Measurements from ENCODE around the gene CABCOCO1.
A peak's percentile ranks its signal among the peaks of the same experiment; 100 is the strongest.
"Not testable (repeated sequence)": the region's sequence is repeated elsewhere in the genome, so short reads cannot be mapped to it uniquely, and the experiment has no call there.

CABCOCO1 gene

DNA sequence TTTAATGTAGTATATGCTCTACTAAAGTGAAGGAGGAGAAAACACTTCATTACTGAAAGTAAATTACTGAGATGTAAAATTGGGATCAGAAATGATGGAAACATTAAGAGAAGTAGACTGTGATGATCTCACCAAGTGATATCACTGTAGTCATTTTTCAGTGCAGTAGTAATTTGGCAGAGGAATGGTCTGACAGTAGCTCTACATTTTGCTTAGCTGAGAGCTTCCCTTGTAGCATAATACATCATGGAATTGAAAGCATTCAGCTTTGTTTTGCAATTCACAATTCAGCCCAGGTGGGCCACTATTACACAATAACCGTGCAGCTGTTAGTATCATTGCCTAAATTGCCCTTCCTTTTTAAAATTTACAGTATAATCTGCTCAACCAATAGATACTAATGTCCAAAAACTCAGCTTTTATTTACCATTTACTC lies 19.4 kb upstream of the CABCOCO1 start:
- DNase-seq: peak; percentile 57

GRCh38 chr10:61653699-61654098 lies 9.0 kb upstream of the CABCOCO1 start:
- no peak for DNase-seq

DNA sequence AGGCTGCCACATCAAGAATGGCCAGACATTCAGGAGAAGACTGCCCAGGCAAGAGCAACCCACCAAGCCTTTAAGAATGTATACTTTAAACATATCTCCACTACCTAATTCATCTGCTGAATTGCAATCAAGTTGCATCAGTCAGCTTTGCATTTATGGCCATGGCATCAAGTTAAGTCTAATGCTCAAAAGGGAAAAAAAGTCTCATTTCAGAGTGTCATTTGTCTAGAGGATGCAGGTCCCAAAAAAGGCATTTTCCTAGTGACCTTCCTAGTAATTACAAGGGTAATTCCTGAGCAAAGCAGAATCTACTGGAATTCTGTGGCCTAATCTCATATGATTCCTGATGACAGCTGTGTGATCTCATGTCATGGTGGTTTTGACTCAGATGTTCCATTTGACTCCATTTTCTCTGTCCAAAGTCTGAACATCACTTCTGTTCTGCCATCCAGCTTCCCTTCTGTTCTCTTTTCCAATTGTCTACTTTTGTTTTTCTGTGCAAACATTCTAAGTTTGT lies 7.3 kb upstream of the CABCOCO1 start:
- DNase-seq: peak; percentile 56

DNA sequence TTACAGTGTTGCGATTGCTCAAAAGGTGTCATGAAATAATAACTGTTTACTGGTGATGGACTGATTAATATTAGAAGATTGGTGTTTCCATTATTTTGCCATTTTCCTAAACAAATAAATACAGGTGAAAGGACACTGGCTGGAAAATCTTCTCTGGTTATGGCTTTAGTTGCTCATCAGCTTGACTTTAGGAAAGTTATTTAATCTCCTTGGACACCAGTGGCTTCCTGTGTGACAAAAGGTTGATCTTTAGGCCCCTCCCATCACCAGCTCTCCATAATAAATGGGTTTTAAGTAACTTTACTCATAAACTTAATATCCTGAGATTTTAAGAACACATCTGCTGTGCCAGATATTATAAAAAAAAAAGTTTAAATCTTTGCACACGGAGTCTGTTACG lies 737 bp downstream of the CABCOCO1 start:
- DNase-seq: no peak

DNA sequence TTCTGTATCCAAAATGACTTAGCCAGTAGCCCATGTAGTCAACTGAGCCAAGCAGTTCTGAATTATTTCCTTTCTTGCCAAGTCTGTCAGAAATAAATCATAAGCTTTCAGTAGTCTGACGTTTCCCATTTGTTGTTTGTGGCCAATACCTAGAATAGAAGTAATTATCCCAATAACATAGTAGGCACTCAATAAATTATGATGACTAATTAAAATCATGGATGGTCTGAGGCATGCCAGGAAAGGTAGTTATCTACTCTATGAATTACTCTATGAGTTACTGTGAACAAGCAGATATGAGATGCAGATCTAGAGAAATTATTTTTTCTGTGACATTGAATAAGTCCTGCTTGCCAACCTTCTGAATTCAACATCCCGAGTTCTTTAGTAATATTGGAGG lies 2.3 kb downstream of the CABCOCO1 start:
- no peak for DNase-seq

DNA sequence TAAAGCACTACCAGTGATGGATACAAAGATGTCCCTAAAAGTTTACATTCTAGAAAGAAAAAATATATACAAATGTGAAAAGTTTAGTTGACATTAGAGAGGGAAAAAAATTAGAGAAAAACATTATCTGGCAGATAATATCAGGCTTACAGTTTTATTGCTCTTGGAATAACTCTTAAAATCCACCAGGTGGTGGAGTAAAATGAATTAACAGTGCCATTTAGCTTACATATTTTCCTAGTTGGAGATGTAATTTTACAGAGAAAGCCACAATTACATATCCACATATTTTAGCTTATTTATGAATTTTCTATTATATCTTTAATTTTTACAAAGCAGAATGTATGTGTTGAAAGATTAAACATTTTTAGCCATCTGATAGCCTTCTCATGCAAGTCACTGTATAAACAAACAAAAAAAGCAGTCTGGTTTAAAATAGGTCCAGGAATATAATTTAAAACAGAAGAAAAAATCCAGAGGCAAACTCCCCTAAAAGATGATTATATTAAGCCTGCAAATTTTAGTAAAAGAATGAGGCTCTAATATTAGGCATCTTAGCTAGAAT lies 6.5 kb downstream of the CABCOCO1 start:
- DNase-seq: peak; percentile 6

GRCh38 chr10:61669849-61670248 lies 7.1 kb downstream of the CABCOCO1 start:
- no peak for DNase-seq

GRCh38 chr10:61673360-61673759 lies 10.6 kb downstream of the CABCOCO1 start:
- no peak for DNase-seq

- no peak for DNase-seq
These were observed 19.6 kb downstream of the CABCOCO1 start for GRCh38 chr10:61682323-61682722.

- DNase-seq: no peak
These were observed 20.6 kb downstream of the CABCOCO1 start for GRCh38 chr10:61683319-61683718.

GRCh38 chr10:61684894-61685507 lies 22.3 kb downstream of the CABCOCO1 start:
- no peak for DNase-seq

DNA sequence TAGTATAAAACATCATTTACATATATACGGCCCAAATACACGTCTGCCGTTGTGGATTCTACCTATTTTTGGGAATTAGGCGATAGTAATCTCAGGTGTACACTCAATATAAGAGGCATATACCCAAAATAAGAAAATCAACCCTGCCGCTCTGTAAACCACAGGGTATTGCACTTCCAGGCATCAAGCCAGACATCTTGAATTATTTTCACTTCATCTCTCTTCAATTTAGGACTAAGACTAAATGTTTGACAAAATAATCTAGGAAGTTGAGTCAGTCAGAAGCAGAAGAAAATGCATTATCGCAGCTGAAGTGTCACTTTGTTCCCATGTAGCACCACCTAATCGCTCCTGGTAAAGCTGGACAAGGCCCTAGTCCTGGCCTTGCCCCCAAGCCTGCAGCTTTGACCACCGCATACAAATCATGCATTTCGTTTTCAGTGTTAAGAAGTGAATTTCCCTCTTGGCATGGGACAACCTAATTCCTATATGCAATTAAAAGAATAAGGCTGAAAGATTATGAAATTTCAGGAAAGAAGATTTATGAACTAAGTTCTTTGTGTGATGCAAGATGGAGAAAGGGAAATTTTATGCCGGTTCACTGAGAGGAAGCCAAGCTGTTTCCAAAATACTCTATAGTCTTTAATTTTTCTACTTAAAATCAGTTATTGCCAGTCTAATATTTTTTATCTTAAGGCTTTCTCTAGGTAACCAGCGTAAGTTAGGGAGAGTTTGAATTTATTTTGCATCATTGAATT lies 26.0 kb downstream of the CABCOCO1 start:
- no peak for DNase-seq

DNA sequence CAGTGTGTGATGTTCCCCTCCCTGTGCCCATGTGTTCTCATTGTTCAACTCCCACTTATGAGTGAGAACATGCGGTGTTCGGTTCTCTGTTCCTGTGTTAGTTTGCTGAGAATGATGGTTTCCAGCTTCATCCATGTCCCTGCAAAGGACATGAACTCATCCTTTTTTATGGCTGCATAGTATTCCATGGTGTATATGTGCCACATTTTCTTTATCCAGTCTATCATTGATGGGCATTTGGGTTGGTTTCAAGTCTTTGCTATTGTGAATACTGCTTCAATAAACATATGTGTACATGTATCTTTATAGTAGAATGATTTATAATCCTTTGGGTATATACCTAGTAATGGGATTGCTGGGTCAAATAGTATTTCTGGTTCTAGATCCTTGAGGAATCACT lies 28.9 kb downstream of the CABCOCO1 start:
- DNase-seq: not testable (repeated sequence)

- no peak for DNase-seq
These were observed 29.8 kb downstream of the CABCOCO1 start for GRCh38 chr10:61692447-61693010.

DNA sequence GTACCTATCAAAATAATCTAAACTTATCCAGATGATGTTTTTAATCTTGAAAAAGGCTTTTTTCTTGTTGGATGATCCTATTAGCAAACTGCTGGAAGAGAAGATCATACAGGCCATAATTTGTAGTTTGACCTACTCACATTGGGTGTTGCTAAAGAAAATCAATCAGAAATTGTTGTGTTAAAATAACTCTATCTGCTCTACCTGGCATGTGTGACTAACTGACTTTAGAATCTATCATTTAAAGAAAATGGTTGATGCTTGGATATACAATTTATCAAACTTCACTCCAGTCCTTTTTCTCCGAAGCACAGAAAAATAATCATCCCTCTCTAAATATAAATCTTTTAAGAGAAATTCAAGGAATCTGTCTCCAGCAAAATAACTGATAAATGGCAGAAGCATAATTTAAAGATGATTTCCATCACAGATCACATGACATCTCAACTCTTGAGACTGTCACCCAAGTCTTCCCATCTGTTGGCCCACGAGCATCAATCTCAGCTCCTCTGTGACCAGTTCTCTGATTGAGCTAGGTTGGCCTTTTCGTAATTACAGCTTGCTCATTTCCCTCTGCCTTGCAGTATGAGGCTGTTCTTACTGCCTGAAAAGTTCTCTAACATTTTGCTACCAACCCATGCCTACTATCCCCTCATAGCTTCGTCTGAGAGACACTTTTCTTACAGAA lies 36.4 kb downstream of the CABCOCO1 start:
- no peak for DNase-seq

DNA sequence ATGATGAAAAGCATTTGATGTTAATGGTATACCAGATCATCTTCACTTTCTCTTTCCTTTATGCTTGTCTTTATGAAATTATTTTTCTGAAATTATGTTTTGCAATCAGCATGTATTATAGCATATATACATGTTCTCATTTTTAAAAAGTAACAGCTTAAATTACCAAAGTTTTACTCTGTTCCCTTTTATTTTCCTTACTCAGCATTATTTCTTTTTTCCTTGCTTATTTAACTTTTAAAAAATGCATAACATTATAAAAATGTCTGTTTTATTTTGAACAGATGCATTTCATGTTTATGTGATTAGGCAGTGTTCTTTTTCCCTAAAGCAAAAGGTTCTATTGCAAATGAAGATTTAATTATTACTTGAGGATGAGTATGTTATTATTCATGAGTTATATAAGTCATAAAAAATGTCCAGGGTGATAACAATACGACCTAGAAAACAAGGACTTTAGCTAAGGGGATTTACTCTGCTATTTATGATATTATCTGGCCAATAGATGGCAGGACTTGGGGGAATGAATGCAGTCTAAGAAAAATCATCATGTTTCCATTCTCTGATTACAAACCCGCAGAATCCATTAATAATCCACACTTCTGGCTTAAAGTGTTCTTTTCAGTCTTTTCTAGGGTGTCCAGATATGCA lies 38.5 kb downstream of the CABCOCO1 start:
- peak; percentile 4 for DNase-seq

GRCh38 chr10:61701706-61702105 lies 39.0 kb downstream of the CABCOCO1 start:
- DNase-seq: no peak

DNA sequence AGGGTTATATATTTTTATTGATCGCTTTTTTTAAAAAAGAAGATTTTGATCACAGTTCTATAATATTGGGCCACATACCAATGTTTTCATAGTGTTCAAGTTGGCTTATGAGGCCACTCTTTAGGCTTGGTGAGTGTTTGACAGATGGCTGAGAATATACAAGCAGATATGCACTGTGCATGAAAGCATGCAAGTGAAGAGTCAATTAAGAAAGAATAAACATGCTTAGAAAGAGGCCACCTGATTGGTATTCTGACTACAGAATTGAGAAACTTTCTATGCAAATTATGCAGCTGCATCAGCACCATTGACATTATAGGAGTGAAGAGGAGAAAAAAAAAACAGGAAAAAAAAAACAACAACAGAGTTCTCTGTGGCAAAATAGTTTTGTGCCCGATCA lies 39.9 kb downstream of the CABCOCO1 start:
- no peak for DNase-seq

- no peak for DNase-seq
These were observed 42.4 kb downstream of the CABCOCO1 start for GRCh38 chr10:61705022-61705613.

DNA sequence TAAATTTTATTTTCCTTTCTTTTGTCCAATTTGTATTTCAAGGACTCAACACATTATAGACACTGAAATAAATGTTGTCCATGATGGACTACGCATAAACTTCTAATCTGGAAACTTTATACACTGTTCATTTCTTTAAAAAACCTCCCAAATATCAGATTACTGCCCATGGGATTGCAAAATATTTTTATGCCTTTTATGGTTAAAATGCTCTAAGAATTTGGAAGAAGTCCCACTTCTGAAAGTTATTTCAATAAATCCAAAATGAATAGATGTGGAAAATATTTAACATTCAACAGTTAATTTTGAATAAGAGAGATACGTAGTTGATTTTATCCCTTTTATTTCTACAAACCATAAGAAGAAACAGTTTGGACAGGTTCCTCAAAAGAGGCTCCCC lies 46.1 kb downstream of the CABCOCO1 start:
- peak; percentile 52 for DNase-seq

- not testable (repeated sequence) for DNase-seq
These were observed 49.4 kb downstream of the CABCOCO1 start for GRCh38 chr10:61712105-61712504.

- not testable (repeated sequence) for DNase-seq
These were observed 56.7 kb downstream of the CABCOCO1 start for GRCh38 chr10:61719475-61719874.
